GM18508 (cell line): ENCODE measurements around the gene LBH.

Experiments used
- ATAC-seq: cut with Tn5 transposase; IDR thresholded peaks from one replicate; pipeline ENCODE4 v1.9.1; 2021; ENCODE audit warnings: moderate number of reproducible peaks; ENCODE audit not compliant: insufficient read depth, unreplicated experiment

LBH gene

DNA sequence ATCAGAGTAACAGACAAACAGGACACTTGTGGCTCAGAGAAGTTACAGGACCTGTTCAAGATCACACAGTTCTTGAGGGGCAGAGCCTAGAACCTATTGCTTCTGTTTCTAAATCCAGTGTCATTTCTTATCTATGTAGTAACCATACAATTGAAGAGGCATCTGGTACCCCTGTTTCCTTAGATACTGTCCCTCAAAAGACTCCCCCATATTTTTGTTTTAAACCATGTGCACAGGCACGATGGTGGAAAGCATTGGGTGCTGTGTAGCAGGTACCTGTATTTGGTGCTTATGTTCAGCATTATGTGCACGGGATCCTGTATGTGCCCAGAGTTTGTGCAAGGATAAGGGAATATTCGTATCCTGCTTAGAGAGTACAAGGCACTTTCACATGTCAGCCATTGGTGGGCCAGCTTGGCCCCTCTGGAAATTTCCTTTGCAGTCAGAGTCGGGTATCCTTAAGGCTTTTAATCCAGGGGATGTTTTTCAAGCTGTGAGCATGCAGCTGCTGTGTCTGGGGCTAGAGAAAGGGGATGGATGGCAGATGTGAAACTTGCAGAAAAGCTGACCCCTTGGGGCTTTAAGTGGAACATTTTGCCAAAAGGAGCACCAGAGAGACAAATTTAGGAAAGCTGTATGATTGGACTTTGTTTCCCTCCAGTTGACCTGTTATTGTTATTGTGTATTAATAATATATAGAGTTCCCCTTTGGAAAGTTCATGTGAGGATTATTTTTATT lies 2.1 kb downstream of the LBH start:
- no peak for ATAC-seq

DNA sequence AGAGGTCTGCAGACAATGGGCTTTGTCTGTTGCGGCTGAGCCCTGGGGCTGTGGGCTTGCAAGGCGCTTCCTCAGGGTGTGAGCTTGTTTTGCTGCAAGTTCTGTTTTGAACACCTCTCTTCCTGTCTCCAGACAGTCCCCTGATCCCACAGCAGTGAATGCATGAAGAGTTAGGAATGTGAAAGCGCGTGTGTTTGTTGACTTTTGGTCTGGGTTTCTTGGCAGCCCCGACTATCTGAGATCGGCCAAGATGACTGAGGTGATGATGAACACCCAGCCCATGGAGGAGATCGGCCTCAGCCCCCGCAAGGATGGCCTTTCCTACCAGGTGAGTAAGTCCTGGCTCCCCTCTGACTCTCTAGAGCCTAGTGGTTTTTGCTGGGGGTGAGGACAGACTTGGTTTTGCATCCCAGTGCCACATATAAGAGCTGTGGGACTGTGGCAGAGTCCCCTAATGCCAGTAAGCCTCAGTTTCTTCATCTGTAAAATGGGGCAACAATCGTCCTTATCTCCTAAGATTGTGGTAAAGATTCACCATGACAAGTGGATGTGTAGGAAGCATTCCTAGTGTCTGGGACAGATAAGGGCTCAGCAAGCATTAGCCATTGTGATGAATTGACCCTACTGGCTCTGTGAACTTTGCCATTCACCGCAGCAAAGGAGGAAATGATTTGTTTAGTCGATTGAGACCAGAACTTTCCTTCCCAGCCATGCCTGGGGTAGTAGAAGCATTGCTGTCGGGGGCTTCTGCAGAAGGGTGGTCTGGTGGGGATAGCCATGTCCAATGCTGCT lies 3.0 kb downstream of the LBH start:
- ATAC-seq: no peak

DNA sequence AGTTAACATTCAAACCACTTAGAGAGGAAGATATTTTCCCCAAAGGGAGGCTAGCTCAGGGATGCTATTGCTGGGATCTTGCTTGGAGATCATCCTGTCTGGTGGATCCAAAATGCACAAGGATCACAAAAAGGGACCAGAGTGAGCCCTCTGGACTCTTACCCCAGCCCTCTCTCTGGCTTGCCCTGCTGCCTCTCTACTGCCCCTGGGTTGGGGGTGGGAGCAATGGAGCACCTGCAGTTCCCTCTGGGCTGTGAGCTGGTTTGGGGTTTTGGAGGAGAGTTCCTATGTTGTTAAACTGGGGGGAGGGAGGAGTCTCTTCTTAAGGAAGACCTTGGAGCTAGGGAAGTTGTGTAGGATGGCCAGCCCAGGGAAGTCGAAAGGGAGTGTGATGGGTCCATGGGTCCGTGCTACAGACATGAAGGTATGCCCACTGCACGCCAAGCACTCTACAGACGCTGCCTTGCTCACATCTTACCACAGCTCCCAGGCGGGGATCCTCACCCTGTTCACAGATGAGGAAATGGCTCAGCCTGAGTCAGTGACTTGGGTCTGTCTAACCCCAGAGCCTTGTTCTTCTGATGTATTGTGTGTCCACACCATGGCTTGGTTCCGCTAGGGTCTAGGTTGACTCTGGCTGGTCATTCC lies 3.8 kb downstream of the LBH start:
- ATAC-seq: no peak

DNA sequence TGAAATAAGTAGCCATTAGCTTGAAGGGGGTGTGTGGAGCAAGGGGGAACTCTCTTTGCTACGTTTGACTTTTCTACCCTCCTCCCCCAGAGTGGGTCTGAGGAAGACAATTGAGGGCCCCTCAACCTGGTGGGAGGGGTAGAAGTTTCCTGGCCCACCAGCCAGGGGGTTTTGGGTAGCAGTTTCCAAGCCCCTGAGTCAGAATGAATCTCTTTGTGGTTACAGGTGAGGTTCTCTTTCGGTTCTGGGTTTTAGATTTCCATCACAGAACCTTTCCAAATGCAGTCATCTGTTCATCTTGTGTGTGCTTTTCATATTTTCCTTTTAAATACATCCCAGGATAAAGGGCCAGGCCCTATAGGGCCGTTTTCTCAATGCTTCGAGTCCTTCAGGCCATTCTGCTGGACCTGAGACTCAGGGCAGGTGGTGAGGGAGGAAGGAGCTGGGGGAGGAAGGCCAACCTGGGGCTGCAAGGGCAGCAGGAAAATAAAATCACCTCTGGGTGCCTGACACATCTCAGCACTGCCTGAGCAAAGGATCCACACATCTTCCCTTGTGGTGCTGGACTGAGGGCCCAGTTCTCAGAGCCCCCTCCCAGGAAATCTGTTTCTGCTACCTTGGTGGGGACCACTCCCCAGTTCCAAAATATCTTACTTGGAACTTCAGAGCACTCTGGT lies 4.7 kb downstream of the LBH start:
- ATAC-seq: no peak

DNA sequence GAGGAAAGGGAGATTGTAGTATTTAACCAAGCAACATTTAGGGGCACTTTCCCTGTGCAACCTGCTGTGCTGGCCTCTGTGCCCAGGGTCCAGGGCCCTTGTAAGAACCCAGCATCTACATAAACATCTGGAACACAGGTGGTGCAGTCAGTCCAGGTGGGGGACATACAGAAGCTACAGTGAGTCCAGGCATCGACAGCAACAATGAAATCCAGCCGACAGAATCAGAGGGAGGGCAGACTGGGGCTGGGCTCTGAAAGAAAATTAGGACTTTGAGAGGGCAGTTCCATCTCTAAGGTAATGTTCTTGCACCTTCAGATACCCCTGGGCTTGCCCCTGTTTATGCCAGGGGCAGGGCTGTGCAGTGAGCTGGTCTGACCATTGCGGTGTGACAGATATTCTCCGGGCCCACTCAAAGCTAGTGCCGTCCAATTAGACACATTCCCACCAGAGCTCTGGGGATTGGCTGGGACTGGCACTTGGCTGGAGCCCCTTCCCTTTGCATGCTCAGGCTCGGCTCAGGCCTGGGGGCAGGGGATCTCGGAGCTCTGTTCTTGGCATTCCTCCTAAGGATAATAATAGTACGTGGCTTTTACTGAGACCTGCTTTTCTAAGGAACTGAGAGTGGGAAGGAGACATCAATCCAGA lies 5.4 kb downstream of the LBH start:
- ATAC-seq: no peak

DNA sequence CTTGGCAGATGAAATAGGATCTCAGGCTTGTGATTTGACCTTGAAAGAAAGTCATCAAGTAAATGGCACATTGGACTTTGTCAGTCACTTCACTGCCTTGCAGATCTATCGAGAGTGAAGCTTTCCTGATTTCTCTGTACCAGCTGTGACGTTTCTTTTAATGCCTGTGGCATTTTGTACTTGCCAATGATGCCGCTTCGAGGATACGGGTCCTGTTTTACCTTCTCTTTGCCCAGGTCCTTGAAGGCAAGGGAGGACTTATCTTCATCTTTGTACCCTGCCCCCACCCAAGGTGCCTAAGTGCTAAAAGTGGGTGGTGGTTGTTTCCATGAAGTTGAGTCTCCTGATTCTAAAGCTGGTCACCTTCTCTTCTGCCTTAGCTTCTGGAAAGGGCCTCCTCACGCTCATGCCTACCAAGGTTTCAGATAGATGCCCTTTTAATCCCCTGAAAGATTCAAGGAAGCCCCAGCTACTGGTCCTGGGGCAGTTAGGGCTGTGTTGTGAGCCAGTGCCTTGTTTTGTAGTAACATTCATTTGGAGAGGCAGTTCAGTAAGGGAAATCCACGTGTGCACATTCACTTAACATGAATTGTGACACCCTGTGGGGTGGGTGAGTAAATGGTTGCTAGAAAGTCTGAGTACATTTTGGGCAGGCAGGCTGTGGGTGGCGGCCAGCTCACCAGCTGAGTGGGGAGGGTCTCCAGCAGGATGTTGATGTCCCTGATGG lies 6.1 kb downstream of the LBH start:
- no peak for ATAC-seq

DNA sequence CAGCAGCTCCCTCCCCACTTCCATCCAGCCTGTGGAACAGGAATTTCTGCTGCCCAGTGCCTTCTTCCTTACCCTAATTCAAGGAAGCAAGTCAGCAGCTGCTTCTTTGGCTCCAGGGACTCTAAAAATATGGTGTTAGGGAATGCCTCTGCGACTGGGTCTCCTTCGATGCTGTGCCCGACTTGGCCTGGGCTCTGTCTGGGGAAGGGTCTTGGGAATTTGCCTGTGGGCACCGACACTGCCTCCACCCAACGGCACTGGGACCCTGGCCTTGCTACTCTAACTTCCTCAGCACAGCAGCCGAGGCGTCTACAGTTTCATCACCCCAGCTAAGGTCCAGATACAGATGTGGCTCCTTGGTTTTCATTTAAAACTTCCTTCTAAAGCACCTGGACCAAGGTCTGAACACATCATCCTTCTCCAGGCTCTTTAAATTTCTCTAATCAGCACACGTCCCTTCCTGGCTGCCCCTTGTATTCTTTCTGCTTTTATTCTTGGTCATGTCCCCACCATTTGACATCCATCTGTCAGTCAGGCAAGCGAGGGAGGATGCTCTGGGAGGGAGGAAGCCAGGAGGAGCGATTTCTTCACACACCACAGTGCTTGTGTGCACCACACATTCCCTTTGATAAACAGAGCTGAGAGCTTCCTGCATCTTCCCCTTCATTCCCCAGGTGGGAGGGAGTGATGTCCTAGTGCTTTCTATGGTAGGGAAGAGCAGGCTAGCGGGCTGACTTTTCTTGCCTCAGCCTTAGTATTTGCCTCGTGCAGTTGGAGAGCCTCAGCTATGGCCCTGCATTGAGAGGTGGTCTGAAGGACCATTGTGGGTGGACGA lies 6.8 kb downstream of the LBH start:
- no peak for ATAC-seq

DNA sequence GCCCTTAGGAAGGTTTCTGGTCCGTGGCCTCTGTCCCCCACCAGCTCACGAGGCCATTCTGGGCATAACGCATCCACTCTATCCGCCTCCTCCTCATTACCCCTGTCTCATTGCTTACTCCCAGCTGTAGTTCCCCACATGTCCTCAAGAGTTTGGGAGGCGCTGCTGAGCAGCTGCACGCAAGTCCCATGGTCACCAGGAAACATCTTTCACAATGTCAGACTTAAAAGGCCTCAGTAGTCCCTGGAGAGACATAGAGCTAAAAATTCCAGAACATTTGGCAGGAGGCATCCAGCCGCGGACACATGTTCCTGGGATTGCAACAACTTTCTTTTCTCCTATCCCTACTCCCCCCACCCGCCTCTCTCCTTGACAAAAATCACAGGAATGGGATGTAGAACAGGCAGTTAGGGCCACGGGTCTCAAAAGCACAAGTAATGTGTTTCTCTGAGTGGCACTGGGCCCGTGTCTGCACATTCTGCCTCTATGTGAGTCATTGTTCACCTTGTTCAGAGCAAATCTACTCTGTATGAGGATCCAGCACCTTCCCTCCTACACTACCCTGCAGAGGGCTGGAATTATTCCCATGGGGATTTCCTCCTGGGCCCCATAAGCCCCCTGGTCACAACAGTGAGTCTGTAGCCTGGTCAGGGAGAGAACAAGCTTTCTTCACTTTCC lies 8.1 kb downstream of the LBH start:
- no peak for ATAC-seq

DNA sequence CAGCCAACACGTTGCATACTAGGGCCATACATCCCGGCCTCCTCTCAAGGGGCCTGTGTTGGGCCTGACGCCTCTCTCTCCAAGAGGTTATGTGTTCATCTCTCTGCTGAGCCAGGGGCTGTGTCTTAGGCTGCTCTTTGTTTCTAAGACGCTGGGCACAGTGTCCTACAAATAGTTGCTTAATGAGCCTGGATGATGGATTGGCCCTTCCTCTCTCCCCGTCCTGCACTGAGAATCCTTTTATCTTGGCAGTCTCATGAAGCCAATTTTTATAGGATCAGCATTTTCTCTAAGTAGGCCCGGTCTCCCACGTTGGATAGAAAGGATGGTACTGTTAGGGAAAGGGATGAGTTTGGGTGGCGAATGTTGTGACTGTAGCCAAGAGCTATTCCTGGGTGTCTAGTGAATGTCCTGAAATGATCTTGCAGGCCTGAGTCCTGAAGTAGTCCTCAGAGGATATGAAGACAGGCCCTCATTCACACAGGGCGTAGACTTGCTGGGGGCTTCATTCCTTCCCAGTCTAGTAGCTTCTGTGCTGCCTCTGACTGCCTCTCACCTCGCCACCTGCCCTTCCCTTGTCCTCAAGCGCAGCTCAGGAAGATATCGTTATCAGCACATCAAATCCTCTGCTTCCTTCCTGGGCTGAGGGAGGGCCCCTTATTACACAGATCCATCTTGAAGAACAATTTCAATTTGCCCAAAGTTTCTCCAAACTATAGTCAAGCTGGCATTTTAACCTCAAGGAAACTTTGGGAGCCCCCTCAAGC lies 8.8 kb downstream of the LBH start:
- ATAC-seq: no peak

DNA sequence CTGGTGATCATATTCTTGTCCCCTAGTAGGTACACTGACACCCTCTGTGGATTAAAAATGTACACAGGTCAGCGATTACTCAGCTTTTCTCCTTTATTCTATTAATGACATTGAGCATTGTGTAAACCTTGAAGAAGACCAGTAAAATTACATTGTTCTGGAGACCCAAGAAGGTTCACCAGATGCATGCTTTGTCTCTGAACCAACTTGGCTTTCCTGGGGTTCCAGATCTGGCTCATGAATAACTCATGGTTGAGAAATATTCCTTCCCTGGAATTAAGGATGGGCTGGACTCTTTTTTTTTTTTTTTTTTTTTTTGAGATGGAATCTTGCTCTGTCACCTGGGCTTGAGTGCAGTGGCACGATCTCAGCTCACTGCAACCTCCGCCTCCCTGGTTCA lies 11.9 kb downstream of the LBH start:
- no peak for ATAC-seq

DNA sequence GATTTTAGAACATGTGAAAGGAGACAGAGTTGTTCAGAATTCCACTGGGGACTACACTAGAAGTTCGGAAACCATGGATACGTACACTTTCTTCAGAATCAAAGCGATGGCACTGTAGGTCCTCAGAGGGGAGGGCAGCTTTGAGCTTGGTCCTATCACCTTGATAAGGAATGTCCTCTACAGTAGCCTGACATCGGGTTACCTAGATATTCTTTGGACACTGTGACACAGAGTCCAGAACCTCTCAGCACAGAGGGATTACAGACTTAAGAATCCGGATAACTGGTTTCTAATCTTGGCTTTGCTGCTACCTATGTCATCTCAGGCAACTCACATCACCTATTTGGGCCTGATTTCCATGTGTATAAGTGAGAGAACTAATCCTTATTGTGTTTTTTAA lies 14.0 kb downstream of the LBH start:
- no peak for ATAC-seq

DNA sequence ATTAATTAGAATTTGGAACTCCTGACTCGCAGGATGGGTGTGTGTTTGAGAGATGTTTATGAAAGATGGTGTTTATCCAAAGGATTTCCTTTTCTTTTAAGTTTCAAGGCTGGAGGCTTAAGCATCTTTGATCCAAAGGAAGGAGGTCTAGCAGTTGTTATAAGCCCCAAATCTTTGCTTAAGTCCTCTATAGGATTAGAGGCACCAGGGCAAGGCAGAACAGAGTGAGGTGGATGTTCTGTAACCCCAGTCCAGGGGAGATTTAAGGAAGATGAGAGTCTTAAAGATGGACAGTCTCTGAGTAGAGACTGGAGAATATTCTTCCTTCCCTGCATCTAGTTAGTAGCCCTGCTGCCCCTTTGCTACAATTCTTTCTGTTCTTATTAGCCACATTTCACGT lies 17.5 kb downstream of the LBH start:
- ATAC-seq: no peak

DNA sequence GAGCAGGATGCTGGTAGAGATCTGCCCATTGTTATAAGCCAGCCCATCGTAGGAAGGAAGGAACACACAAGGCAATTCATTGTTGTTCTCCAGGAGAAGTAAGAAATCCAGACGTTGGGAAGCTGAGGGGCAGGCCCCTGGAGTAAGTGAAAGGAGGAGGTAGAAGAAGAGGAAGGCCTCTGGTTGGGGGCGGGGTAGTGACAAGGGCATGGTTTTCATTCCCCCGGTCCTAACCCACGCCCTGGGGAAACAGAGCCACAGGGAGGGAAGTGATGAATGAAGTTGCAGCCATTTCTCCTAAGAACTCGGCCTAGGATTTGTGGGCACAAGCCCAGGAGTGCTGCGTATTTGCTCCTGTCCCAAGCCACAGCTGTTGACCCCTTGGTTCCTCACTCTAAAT lies 18.0 kb downstream of the LBH start:
- ATAC-seq: no peak

DNA sequence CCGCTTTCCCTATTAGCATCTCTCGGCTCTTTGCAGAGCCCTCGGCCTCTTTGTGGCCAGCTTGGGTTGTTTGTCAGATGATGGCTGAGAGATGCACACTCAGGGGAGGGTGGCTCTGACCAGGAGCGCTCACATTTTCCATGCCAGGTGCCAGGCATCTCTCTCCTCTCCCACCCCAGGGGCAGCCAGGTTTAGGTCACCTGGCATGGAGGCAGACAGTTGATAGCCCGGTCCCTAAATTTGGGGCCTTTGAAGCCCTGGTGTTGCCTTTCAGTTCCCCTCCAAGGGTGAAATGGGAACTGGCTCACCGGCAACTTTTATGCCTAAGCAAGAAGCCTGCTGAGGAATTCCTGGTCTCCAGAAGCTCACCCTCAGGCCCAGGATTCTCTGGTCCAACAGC lies 19.1 kb downstream of the LBH start:
- ATAC-seq: no peak

DNA sequence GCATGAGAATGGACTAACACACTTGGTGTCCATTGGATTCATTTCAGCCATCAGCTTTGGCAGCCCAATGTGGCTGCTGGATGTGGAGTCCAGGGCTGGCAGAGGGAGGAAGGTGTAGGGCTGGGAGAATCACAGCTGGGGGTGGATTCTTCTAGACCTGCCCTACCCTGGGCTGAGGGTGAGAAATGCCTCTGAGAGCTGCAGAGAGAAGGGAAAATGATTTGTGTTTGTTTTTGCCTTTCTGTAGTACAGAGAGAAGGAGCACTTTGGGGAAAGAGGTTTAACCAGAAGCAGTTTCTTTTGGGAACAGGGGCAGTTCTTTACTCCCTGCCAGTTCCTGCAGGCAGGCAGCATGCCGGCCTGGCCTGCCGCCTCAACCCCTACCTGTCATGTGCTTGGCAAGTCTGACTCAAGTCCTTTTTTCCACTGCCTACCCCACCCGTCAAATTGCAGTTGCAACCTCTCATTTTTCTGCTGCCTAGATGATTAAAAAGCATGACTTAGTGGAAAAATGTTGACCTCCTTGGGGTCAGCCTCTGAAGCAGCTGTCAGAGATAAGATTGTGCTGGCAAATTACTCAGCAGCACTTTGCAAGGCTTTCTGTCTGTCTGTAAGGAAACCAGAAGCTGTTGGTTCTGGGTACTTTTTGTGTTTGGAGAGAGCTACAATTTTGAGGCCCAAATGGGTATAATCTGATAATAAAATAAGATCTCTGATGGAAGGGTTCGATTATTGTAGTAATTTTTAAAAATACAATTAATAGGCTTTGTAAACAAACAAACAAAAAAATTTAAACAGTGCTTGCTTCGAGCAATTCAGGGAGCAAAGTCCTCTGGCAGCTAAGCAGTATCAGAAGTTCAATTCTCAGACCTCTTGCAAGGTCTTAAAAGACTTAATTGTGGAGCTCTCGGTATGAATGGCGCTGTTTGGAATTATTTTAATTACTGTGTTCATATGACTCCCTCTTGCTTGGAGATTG lies 21.7 kb downstream of the LBH start:
- ATAC-seq: no peak

DNA sequence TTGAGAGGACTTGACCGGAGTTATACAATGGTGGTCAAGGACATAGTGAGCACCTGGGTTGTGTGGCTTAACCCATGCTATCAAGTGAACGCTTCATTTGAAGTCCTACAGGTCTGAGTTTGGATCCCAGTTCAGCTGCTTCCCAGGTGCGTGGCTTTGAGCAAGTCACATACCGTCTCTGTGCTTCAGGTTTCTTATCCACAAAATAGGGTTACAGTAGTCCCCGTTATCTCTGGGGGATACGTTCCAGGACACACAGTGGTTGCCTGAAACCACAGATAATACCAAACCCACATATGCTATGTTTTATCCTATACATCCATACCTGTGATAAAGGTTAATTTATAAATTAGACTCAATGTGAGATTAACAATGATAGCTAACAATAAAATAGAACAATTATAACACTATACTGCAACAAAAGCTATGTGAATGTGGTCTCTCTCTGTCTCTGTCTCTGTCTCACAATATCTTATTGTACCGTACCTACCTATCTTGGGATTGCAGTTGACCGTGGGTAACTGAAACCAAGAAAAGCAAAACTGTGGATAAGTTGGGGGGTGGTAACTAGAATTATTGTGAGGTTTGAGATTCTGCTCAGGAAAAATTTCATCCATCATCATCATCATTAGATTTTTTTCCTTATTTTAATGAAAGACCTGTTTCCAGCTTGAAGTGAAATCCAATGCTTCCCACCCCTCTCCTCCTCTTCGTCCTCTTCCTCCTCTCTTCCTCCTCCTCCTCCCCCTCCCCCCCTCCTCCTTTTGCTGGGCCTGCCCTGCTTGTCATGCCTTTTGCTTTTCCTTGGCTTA lies 22.7 kb downstream of the LBH start:
- ATAC-seq: no peak
